Prostate gland (tissue), 2 donors: ENCODE results near the gene TRAFD1. TPM values are rescaled to one million over a fixed set of nuclear protein-coding genes. Genes with fewer than 3 reads are reported as not detected.

Experiments used
- DNase-seq: peaks from one replicate; pipeline ENCODE4 v3.0.0-alpha.2; 2019; ENCODE audit warnings: low spot score
- H3K27ac ChIP-seq, 2 donors: fragments of 200-600 bp; sonication (generic); 2 replicates each; pipeline ENCODE4 v1.5.1; 2017 to 2019
- H3K27me3 ChIP-seq: fragments of 200-600 bp; sonication (generic); replicated peaks from 2 replicates; pipeline ENCODE4 v1.5.1; 2019; ENCODE audit not compliant: insufficient read depth
- H3K36me3 ChIP-seq, 2 donors: fragments of 200-600 bp; sonication (generic); 1 replicate in 1 of 2; 2 replicates in 1 of 2; pipeline versions ENCODE4 v1.5.1 to v1.8.1; 2017 to 2019
- H3K4me1 ChIP-seq: fragments of 200-600 bp; sonication (generic); replicated peaks from 2 replicates; pipeline ENCODE4 v1.5.1; 2019
- H3K4me3 ChIP-seq, 2 donors: fragments of 200-600 bp; sonication (generic); 2 replicates each; pipeline ENCODE4 v1.5.1; 2017 to 2019
- H3K9me3 ChIP-seq: fragments of 200-600 bp; sonication (generic); 2 replicates; pipeline ENCODE4 v1.5.1; 2017
- CTCF ChIP-seq, 4 experiments: fragments of 200-600 bp in 2 of 4; fragments of 450-650 bp in 2 of 4; sonication (generic) in 2 of 4; IDR thresholded peaks; 1 replicate in 3 of 4; 2 replicates in 1 of 4; pipeline ENCODE4 v1.5.1; 2016 to 2019; ENCODE audit warnings: antibody characterized with exemption in 4 of 4, mild to moderate bottlenecking in 2 of 4, moderate library complexity in 2 of 4
- POLR2A ChIP-seq: fragments of 450-650 bp; IDR thresholded peaks from one replicate; pipeline ENCODE4 v1.6.1; 2016; ENCODE audit warnings: antibody characterized with exemption, mild to moderate bottlenecking
- POLR2AphosphoS5 ChIP-seq: sonication (generic); formaldehyde crosslinking; IDR thresholded peaks from one replicate; pipeline ENCODE4 v1.6.1; 2017; ENCODE audit warnings: antibody characterized with exemption
- WGBS: methylation state at CpG from one replicate; pipeline ENCODE4 v1.1.5; 2018; 5-methylcytosine and 5-hydroxymethylcytosine counted together
- intact Hi-C: fragments of 100-400 bp; cut with DNase I; formaldehyde crosslinking; loops from one replicate; pipeline ENCODE4 v1.14.2; 2022
- total RNA-seq, 2 donors: library from RNA; depleted of rRNA; stranded (reverse); fragments of >200 nt; gene quantifications; one replicate each; pipeline ENCODE4 v1.1.0, GENCODE V29; 2016

Gene TRAFD1, protein sequence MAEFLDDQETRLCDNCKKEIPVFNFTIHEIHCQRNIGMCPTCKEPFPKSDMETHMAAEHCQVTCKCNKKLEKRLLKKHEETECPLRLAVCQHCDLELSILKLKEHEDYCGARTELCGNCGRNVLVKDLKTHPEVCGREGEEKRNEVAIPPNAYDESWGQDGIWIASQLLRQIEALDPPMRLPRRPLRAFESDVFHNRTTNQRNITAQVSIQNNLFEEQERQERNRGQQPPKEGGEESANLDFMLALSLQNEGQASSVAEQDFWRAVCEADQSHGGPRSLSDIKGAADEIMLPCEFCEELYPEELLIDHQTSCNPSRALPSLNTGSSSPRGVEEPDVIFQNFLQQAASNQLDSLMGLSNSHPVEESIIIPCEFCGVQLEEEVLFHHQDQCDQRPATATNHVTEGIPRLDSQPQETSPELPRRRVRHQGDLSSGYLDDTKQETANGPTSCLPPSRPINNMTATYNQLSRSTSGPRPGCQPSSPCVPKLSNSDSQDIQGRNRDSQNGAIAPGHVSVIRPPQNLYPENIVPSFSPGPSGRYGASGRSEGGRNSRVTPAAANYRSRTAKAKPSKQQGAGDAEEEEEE
- 10 to 100 TPM; 44.8 to 56.4 TPM for total RNA-seq

- TF ChIP-seq POLR2A (peak; percentile 99), CTCF (IDR thresholded peaks at IDR 0.05) (peak in 1 of 4 experiments; percentile 15), POLR2AphosphoS5 (peak; percentile 100)
- Histone ChIP-seq H3K27ac (peak within 1 kb of the TSS; percentile 91 to 95), H3K27me3 (no peaks in the 10 kb centered on the region), H3K4me3 (peak within 1 kb of the TSS; percentile 85 to 91), H3K9me3 (no peaks in the 10 kb centered on the region), H3K4me1 (peaks cover 11% of the 10 kb centered on the region), H3K36me3 (no peaks in the 10 kb centered on the region)
- intact Hi-C loops = no loop called here
- WGBS = under 1% methylated on average over 46 of the region's 63 CpGs
- peak; percentile 97 for DNase-seq
Observed at GRCh38 chr12:112125250-112125999, at the start of gene TRAFD1. Gene TRAFD1, plus strand, starts transcription at chr12:112125560. Its CDS starts 4,963 bp downstream, at chr12:112130523.

- WGBS = 86% methylated on average over 2 of the region's 2 CpGs
- TF ChIP-seq POLR2AphosphoS5 (no peak), CTCF (IDR thresholded peaks at IDR 0.05) (no peak)
- H3K27me3 ChIP-seq = no peaks in the 10 kb centered on the region
- no peak overlapping the region for H3K27ac ChIP-seq
- H3K36me3 ChIP-seq = peaks cover 4 to 7% of the 10 kb centered on the region in 2 donors
- DNase-seq = no peak
- no peak overlapping the region for H3K4me3 ChIP-seq
- intact Hi-C loops = no loop called here
- no peaks in the 10 kb centered on the region for H3K4me1 ChIP-seq
- H3K9me3 ChIP-seq = no peaks in the 10 kb centered on the region
Observed at GRCh38 chr12:112087055-112087850, 38.1 kb upstream of the TRAFD1 start.

DNA sequence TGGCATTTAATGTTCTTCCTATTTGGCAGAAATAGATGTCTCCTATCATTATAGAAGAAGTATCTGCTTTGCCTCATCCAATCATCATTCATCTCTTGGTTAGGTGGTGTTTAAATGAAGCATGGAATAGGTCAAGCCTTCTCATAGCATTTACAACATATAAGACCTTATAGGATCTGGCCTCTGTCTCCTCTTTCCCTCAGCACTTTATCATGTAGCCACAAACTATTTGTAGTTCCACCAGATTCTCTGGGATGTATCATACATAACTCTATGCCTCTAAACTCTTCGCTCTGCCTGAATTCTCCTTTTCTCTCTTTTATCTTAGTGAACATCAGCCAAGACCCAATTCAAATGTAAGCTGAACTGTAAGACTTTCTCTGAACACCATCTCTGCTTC is 37.5 kb upstream of the TRAFD1 start:
- Histone ChIP-seq H3K4me1 (no peaks in the 10 kb centered on the region), H3K36me3 (peaks cover 5 to 7% of the 10 kb centered on the region in 2 donors), H3K4me3 (no peak overlapping the region), H3K27me3 (no peaks in the 10 kb centered on the region), H3K27ac (no peak overlapping the region), H3K9me3 (no peaks in the 10 kb centered on the region)
- no peak for DNase-seq
- 85% methylated on average over 1 of the region's 1 CpG for WGBS
- intact Hi-C loops = no loop called here
- TF ChIP-seq POLR2AphosphoS5 (no peak), CTCF (IDR thresholded peaks at IDR 0.05) (no peak), POLR2A (no peak)

DNA sequence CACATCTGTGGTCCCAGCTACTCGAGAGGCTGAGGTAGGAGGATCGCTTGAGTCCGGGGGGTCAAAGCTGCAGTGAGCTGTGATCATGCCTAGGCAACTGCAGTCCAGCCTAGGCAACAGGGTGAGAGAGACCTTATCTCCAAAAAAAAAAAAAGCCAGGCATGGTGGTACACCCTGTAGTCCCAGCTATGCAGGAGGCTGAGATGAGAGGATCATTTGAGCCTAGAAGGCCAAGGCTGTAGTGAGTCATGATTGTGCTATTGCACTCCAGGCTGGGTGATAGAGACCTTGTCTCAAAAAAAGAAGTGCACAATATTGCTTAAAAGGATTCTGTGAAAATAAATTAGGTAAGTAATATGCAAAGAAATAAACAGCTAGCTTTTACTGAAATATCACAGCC is 33.8 kb upstream of the TRAFD1 start:
- Histone ChIP-seq H3K9me3 (no peaks in the 10 kb centered on the region), H3K36me3 (peaks cover 0 to 5% of the 10 kb centered on the region in 2 donors), H3K4me1 (no peaks in the 10 kb centered on the region), H3K27ac (no peak overlapping the region), H3K4me3 (no peak overlapping the region), H3K27me3 (no peaks in the 10 kb centered on the region)
- intact Hi-C loops = no loop called here
- TF ChIP-seq POLR2A (no peak), POLR2AphosphoS5 (no peak), CTCF (IDR thresholded peaks at IDR 0.05) (no peak)
- DNase-seq = no peak
- 95% methylated on average over 3 of the region's 3 CpGs for WGBS
